Activated B cell treated with CpG ODN at 0.5 μM for 24 hours (primary cell): ENCODE results near the gene OAS2. TPM values are rescaled to one million over a fixed set of nuclear protein-coding genes. Genes with fewer than 3 reads are reported as not detected.
A peak's percentile ranks its signal among the peaks of the same experiment; 100 is the strongest.

ENCODE experiments used
- ATAC-seq: fragments of 200-7000 bp; cut with Tn5 transposase; one replicate; pipeline ENCODE4 v1.10.0; 2021; ENCODE audit warnings: low read depth, mild to moderate bottlenecking, moderate library complexity
- CTCF ChIA-PET: fragments of 350-600 bp; sonication (Branson Sonifier 250); formaldehyde crosslinking; loops from one replicate; lab custom pipeline; 2021; ENCODE audit warnings: antibody characterized with exemption; lab: Charles Lee
- POLR2A ChIA-PET: fragments of 350-600 bp; sonication (Branson Sonifier 250); formaldehyde crosslinking; loops from one replicate; lab custom pipeline; 2021; ENCODE audit warnings: antibody characterized with exemption; lab: Charles Lee
- DNase-seq: peaks from one replicate; pipeline ENCODE4 v3.0.0; 2022
- H3K27ac Mint-ChIP-seq: one replicate; pipeline ENCODE4 v1.8.0; 2020; ENCODE audit warnings: mixed read lengths
- H3K27me3 Mint-ChIP-seq: one replicate; pipeline ENCODE4 v1.8.0; 2021; ENCODE audit warnings: mixed read lengths
- H3K36me3 Mint-ChIP-seq: one replicate; pipeline ENCODE4 v1.8.0; 2021; ENCODE audit warnings: low read depth, mixed read lengths
- H3K4me1 Mint-ChIP-seq: one replicate; pipeline ENCODE4 v1.8.0; 2021; ENCODE audit warnings: mixed read lengths
- H3K4me3 Mint-ChIP-seq: one replicate; pipeline ENCODE4 v1.8.0; 2020; ENCODE audit warnings: mild to moderate bottlenecking, mixed read lengths
- H3K9me3 Mint-ChIP-seq: one replicate; pipeline ENCODE4 v1.8.0; 2020; ENCODE audit warnings: mixed read lengths
- CTCF ChIP-seq: fragments of 200-600 bp; IDR thresholded peaks from one replicate; pipeline ENCODE4 v1.8.0; 2022; ENCODE audit warnings: antibody characterized with exemption, mild to moderate bottlenecking
- intact Hi-C: fragments of 100-400 bp; cut with micrococcal nuclease; formaldehyde crosslinking; loops from one replicate; pipeline ENCODE4 v1.15.1; 2024
- total RNA-seq: library from RNA; stranded (reverse); gene quantifications from 2 replicates; pipeline ENCODE4 v1.2.3, GENCODE V29; 2022

OAS2 gene
- total RNA-seq, 1 donor from 2014 or later, result 51.9 TPM

- no peak for TF ChIP-seq CTCF
- H3K36me3 Mint-ChIP-seq, result peaks cover 25% of the 10 kb centered on the region
Observed at GRCh38 chr12:113014565-113014964, 36.2 kb downstream of the OAS2 start.

GRCh38 chr12:113016796-113017195 is 38.5 kb downstream of the OAS2 start:
- Mint-ChIP-seq H3K4me3 (no peak overlapping the region), H3K4me1 (no peaks in the 10 kb centered on the region), H3K27me3 (no peaks in the 10 kb centered on the region), H3K9me3 (no peaks in the 10 kb centered on the region), H3K36me3 (peaks cover 2% of the 10 kb centered on the region), H3K27ac (no peak overlapping the region)
- no peak for ATAC-seq
- DNase-seq, result no peak
- ChIA-PET CTCF (no interaction called here), POLR2A (no interaction called here)
- intact Hi-C loops, result no loop called here
- TF ChIP-seq CTCF, result no peak

More at GRCh38 chr12:113014565-113014964, 36.2 kb downstream of the OAS2 start:
- H3K4me1 Mint-ChIP-seq, result no peaks in the 10 kb centered on the region
- H3K9me3 Mint-ChIP-seq, result peaks cover 6% of the 10 kb centered on the region
- DNase-seq (no peak), ATAC-seq (no peak)
- POLR2A ChIA-PET, result no interaction called here
- no peaks in the 10 kb centered on the region for H3K27me3 Mint-ChIP-seq
- intact Hi-C loops, result no loop called here
- no peak overlapping the region for H3K27ac Mint-ChIP-seq
- no peak overlapping the region for H3K4me3 Mint-ChIP-seq
- CTCF ChIA-PET, result no interaction called here

- no peaks in the 10 kb centered on the region for H3K27me3 Mint-ChIP-seq
- CTCF ChIA-PET, result no interaction called here
- intact Hi-C loops, result no loop called here
- POLR2A ChIA-PET, result no interaction called here
- H3K4me3 Mint-ChIP-seq, result no peak overlapping the region
- no peaks in the 10 kb centered on the region for H3K9me3 Mint-ChIP-seq
- no peak for TF ChIP-seq CTCF
- H3K4me1 Mint-ChIP-seq, result no peaks in the 10 kb centered on the region
- no peak overlapping the region for H3K27ac Mint-ChIP-seq
- H3K36me3 Mint-ChIP-seq, result no peaks in the 10 kb centered on the region
- DNase-seq (no peak), ATAC-seq (no peak)
Observed at GRCh38 chr12:113019025-113019424, 40.7 kb downstream of the OAS2 start.

GRCh38 chr12:113021500-113021899 is 43.2 kb downstream of the OAS2 start:
- POLR2A ChIA-PET, result no interaction called here
- H3K27ac Mint-ChIP-seq, result no peak overlapping the region
- ATAC-seq (no peak), DNase-seq (no peak)
- H3K36me3 Mint-ChIP-seq, result no peaks in the 10 kb centered on the region
- no peaks in the 10 kb centered on the region for H3K9me3 Mint-ChIP-seq
- no peaks in the 10 kb centered on the region for H3K4me1 Mint-ChIP-seq
- H3K27me3 Mint-ChIP-seq, result no peaks in the 10 kb centered on the region
- CTCF ChIA-PET, result no interaction called here
- intact Hi-C loops, result no loop called here
- no peak for TF ChIP-seq CTCF
- no peak overlapping the region for H3K4me3 Mint-ChIP-seq

- DNase-seq, result no peak
- Mint-ChIP-seq H3K4me3 (no peak overlapping the region), H3K27me3 (no peaks in the 10 kb centered on the region), H3K9me3 (no peaks in the 10 kb centered on the region), H3K36me3 (no peaks in the 10 kb centered on the region), H3K4me1 (no peaks in the 10 kb centered on the region), H3K27ac (peak overlapping the region; percentile 30)
- ChIA-PET CTCF (interaction anchor here (1.4 kb wide), 1 partner anchor 30 kb away, joined by 3 read pairs; no protein-coding TSS in a partner anchor), POLR2A (no interaction called here)
- ATAC-seq, result no peak
- TF ChIP-seq CTCF, result no peak
- intact Hi-C loops, result no loop called here
Observed at GRCh38 chr12:113022563-113023297, 44.4 kb downstream of the OAS2 start.
